HG03060 (cell line): ENCODE results near the gene ELAVL4.
"Not testable (repeated sequence)": the region's sequence is repeated elsewhere in the genome, so short reads cannot be mapped to it uniquely, and the experiment has no call there.

Experiments
- ATAC-seq: cut with Tn5 transposase; IDR thresholded peaks from one replicate; pipeline ENCODE4 v1.9.1; 2021; ENCODE audit warnings: low read depth, moderate number of reproducible peaks; ENCODE audit not compliant: unreplicated experiment

The ELAVL4 gene

GRCh38 chr1:50112193-50112592 is 3.5 kb downstream of the ELAVL4 start:
- no peak for ATAC-seq

GRCh38 chr1:50123071-50123470 is 14.4 kb downstream of the ELAVL4 start:
- no peak for ATAC-seq

GRCh38 chr1:50126927-50127715 is 18.4 kb downstream of the ELAVL4 start:
- no peak for ATAC-seq

- ATAC-seq, result no peak
Observed at GRCh38 chr1:50129201-50129600, 20.5 kb downstream of the ELAVL4 start.

GRCh38 chr1:50132347-50132894 is 23.7 kb downstream of the ELAVL4 start:
- ATAC-seq, result no peak

- no peak for ATAC-seq
Observed at GRCh38 chr1:50135716-50136115, 27.0 kb downstream of the ELAVL4 start.

GRCh38 chr1:50139339-50140181 is 30.8 kb downstream of the ELAVL4 start:
- no peak for ATAC-seq

- no peak for ATAC-seq
Observed at GRCh38 chr1:50140182-50140447, 31.4 kb downstream of the ELAVL4 start.

GRCh38 chr1:50147191-50147850 is 38.6 kb downstream of the ELAVL4 start:
- no peak for ATAC-seq

- ATAC-seq, result no peak
Observed at GRCh38 chr1:50148142-50148923, 39.6 kb downstream of the ELAVL4 start.

GRCh38 chr1:50152236-50152635 is 43.5 kb downstream of the ELAVL4 start:
- ATAC-seq, result no peak

- no peak for ATAC-seq
Observed at GRCh38 chr1:50155541-50155940, 46.8 kb downstream of the ELAVL4 start.

GRCh38 chr1:50156241-50157010 is 47.7 kb downstream of the ELAVL4 start:
- ATAC-seq, result no peak

GRCh38 chr1:50157306-50157941 is 48.7 kb downstream of the ELAVL4 start:
- ATAC-seq, result no peak

- ATAC-seq, result no peak
Observed at GRCh38 chr1:50158421-50158820, 49.7 kb downstream of the ELAVL4 start.

- ATAC-seq, result no peak
Observed at GRCh38 chr1:50163680-50164079, 55.0 kb downstream of the ELAVL4 start.

GRCh38 chr1:50166351-50166750 is 57.6 kb downstream of the ELAVL4 start:
- ATAC-seq, result not testable (repeated sequence)

GRCh38 chr1:50172299-50172698 is 63.6 kb downstream of the ELAVL4 start:
- no peak for ATAC-seq

- ATAC-seq, result no peak
Observed at GRCh38 chr1:50174101-50174500, 65.4 kb downstream of the ELAVL4 start.
